ENCODE data around the gene GGACT. TPM values are rescaled to one million over a fixed set of nuclear protein-coding genes. Genes with fewer than 3 reads are reported as not detected.
"Not testable (repeated sequence)": the region's sequence is repeated elsewhere in the genome, so short reads cannot be mapped to it uniquely, and the experiment has no call there.

GGACT gene
- total RNA-seq, 2 donors from 2014 or later = 5.7 to 6.2 TPM

DNA sequence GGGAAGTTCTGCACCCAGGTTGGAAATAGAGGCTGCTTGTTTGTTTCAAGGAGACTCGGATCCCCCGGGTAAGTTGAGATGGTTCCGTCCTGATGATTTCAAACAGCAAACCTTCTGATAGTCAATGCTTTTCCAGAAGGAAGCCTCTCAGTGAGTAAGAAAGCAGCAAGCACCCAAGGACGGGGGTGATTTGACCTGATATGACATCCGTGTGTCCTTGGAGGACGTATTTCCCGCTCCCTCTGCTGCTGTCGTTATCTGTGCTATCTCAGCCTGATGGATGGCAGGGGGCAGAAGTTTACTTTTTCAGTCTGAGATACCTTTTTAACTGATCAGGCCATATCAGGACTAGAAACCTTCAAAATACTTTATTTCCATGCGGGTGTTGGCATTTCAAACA lies 5.7 kb upstream of the GGACT start:
- ATAC-seq (no peak), DNase-seq (no peak)
- no peaks in the 10 kb centered on the region for H3K36me3 Mint-ChIP-seq (ENCODE audit: low read depth)
- H3K27ac Mint-ChIP-seq = no peak overlapping the region
- no peak overlapping the region for H3K4me3 Mint-ChIP-seq
- H3K4me1 Mint-ChIP-seq = no peaks in the 10 kb centered on the region
- no peaks in the 10 kb centered on the region for H3K27me3 Mint-ChIP-seq
- no peaks in the 10 kb centered on the region for H3K9me3 ChIP-seq (ENCODE audit: control insufficient read depth, low read length, poor library complexity, severe bottlenecking)

DNA sequence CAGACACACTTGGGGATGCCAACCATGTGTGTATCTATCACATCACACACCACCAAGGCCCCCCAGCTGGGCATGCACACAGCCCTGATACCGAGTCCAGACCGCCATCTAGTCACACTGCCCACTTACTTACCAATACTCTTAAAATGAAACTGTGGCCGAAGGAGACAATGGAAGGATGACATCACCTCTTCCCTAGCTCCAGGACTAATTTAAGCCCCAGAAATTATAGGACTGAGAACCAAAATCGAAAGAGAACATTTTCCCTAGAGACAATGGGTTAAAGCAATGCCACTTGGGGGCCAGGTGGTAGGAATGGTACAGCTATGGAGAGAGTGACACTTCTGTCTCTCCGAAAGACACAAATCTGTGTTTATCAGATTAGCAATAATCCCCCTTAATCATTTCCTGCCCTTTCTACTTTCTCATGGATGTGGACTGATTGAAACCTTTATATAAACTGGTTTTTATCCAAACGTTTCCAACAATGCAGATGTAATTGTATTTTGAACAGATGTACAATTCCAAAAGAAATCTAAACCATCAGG lies 663 bp upstream of the GGACT start:
- H3K36me3 Mint-ChIP-seq (ENCODE audit: low read depth) = no peaks in the 10 kb centered on the region
- H3K27me3 Mint-ChIP-seq = no peaks in the 10 kb centered on the region
- H3K4me3 Mint-ChIP-seq = peak overlapping the region; percentile 89
- no peaks in the 10 kb centered on the region for H3K9me3 ChIP-seq (ENCODE audit: control insufficient read depth, low read length, poor library complexity, severe bottlenecking)
- peaks cover 26% of the 10 kb centered on the region for H3K4me1 Mint-ChIP-seq
- no peak for DNase-seq
- no peak for ATAC-seq
- peak overlapping the region; percentile 91 for H3K27ac Mint-ChIP-seq

DNA sequence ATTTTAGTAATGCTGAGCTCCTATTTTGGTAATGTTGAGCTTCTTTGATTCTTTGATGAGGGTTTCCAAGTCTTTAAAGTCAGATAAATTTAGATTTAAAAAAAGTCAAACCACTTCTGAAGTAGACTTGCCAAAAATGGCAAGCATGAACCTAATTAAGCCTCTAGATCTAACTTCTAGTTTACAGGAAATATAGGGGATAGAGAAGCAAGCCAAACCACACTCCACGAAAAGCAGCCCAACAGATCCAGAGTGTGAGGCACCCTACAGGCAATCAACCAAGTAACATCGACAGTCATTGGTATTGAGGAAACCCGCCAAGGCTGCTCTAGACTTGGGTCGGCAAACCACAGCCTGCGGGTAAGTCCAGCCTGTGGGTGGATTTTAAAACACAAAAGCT lies 3.7 kb downstream of the GGACT start:
- H3K27ac Mint-ChIP-seq = peak overlapping the region; percentile 91
- ATAC-seq (no peak), DNase-seq (no peak)
- no peaks in the 10 kb centered on the region for H3K27me3 Mint-ChIP-seq
- peaks cover 40% of the 10 kb centered on the region for H3K4me1 Mint-ChIP-seq
- H3K4me3 Mint-ChIP-seq = no peak overlapping the region
- H3K9me3 ChIP-seq (ENCODE audit: control insufficient read depth, low read length, poor library complexity, severe bottlenecking) = no peaks in the 10 kb centered on the region
- peaks cover 3% of the 10 kb centered on the region for H3K36me3 Mint-ChIP-seq (ENCODE audit: low read depth)

DNA sequence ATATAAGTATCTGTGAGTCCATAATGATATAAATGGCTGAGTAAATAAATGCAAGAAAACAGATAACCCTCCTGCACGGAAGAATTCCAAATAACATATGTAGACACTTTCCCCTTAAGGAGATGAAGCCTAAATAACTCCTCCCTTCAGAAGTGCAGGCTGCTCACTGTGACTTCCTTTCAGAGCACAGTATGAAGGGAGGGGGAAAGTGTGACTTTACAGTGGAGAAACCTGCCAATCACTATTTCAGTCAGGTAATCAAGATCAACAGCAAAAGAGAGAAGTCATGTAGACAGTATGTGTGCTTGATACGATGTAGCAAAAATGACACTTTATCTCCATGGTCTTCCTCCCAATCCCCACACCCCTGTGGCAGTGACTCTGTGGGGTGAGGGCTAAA lies 7.1 kb downstream of the GGACT start:
- H3K27ac Mint-ChIP-seq = no peak overlapping the region
- H3K9me3 ChIP-seq (ENCODE audit: control insufficient read depth, low read length, poor library complexity, severe bottlenecking) = no peaks in the 10 kb centered on the region
- no peak overlapping the region for H3K4me3 Mint-ChIP-seq
- H3K36me3 Mint-ChIP-seq (ENCODE audit: low read depth) = peaks cover 15% of the 10 kb centered on the region
- H3K27me3 Mint-ChIP-seq = no peaks in the 10 kb centered on the region
- H3K4me1 Mint-ChIP-seq = peaks cover 23% of the 10 kb centered on the region
- DNase-seq (no peak), ATAC-seq (no peak)

DNA sequence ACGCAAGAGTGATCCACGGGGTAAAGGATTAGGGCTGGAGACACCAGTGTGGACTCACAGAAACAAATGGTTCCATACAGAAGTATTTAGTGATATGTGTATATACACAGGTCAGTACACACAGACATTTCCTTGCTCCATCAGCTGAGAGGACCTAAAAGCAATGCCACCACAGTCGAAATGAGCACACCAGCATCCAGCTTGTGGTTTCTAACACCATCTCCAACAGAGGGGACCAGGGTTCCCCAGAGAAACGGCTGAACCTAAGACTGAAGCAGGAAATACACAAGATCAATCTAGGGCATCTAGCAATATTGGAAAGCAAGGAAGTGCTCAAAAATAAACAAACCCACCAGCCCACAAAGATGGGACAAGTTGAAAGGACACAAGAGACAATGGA lies 7.6 kb downstream of the GGACT start:
- Mint-ChIP-seq H3K27me3 (no peaks in the 10 kb centered on the region), H3K4me3 (no peak overlapping the region), H3K36me3 (ENCODE audit: low read depth) (peaks cover 15% of the 10 kb centered on the region), H3K27ac (no peak overlapping the region), H3K4me1 (peaks cover 24% of the 10 kb centered on the region)
- DNase-seq = no peak
- ATAC-seq = no peak
- no peaks in the 10 kb centered on the region for H3K9me3 ChIP-seq (ENCODE audit: control insufficient read depth, low read length, poor library complexity, severe bottlenecking)

DNA sequence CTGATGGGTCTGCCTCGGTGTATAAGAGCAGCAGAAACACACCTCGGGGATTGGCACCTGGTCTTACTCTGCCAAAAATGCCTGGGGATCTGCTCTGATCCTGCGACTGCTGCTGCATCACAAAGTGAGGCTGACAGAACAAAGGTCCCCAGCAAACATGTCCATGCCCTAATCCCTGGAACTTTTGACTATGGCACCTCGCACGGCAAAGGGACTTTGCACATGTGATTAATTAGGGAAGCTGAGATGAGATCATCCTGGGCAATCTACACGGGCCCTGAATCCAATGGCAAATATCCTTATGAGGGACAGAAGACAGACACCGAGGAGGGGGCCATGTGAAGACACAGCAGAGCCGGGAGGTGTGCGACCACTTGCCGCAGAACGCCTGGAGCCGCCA lies 8.5 kb downstream of the GGACT start:
- Mint-ChIP-seq H3K4me1 (peaks cover 21% of the 10 kb centered on the region), H3K36me3 (ENCODE audit: low read depth) (peaks cover 15% of the 10 kb centered on the region), H3K4me3 (no peak overlapping the region), H3K27ac (no peak overlapping the region), H3K27me3 (no peaks in the 10 kb centered on the region)
- DNase-seq (no peak), ATAC-seq (no peak)
- no peaks in the 10 kb centered on the region for H3K9me3 ChIP-seq (ENCODE audit: control insufficient read depth, low read length, poor library complexity, severe bottlenecking)

DNA sequence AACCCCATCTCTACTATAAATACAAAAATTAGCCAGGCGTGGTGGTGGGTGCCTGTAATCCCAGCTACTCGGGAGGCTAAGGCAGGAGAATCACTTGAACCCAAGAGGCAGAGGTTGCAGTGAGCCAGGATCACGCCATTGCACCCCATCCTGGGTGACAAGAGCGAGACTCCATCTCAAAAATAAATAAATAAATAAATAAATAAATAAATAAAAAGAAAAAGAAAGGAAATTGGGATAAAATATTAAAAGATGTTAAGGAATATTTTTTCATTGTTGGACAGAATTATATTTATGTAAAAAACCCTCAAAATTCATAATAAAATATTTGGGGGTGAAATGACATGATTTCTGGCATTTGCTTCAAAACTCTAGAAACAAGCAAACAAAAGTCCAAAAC lies 11.3 kb downstream of the GGACT start:
- H3K27ac Mint-ChIP-seq, ATAC-seq: not testable (repeated sequence)
- peaks cover 22% of the 10 kb centered on the region for H3K4me1 Mint-ChIP-seq

DNA sequence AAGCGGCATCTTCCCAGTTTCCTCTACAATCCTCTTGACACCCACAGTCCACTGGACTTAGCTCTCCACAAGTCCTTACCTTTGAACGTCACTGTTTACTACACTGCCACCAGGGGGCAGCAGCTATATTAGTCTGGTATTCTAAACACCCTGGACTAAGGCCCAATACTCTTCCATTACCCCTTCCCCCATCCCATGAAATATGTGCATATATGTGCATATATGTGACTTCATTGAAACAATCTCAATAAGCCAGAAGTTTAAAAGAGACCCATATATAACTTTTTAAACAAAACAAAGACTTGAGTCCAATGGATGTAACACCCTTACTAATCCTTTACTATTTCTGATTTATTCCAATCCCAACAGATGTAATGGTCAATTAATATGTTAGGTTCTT lies 15.5 kb downstream of the GGACT start:
- Mint-ChIP-seq H3K36me3 (ENCODE audit: low read depth) (peaks cover 8% of the 10 kb centered on the region), H3K27me3 (no peaks in the 10 kb centered on the region), H3K4me1 (peaks cover 19% of the 10 kb centered on the region), H3K4me3 (no peak overlapping the region), H3K27ac (no peak overlapping the region)
- ATAC-seq (peak; percentile 90), DNase-seq (peak; percentile 47 to 64 (median 59))
- H3K9me3 ChIP-seq (ENCODE audit: control insufficient read depth, low read length, poor library complexity, severe bottlenecking) = no peaks in the 10 kb centered on the region

More for the DNA sequence above, 11.3 kb downstream of the GGACT start:
- not testable (repeated sequence) for H3K4me3 Mint-ChIP-seq; H3K27me3 Mint-ChIP-seq; H3K9me3 ChIP-seq (ENCODE audit: control insufficient read depth, low read length, poor library complexity, severe bottlenecking); DNase-seq
- peaks cover 15% of the 10 kb centered on the region for H3K36me3 Mint-ChIP-seq (ENCODE audit: low read depth)

DNA sequence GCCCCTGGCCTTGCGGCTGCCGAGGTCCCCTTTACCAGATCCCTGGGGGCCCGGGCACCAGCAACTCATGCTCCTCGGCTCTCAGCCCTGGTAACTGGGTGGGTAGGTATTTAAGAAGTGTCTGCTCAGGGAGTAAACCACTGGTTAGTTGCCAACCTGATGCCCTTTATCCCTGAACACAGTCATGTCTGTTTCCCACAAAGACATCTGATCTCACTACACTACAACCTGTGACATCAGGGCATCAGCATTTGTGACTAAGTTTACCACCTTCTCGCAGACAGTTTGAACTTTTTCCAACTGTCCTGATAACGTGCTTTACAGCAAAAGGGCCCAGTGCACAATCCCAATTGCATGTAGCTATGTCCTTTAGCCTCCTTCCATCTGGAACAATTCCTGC lies 22.0 kb downstream of the GGACT start:
- H3K36me3 Mint-ChIP-seq (ENCODE audit: low read depth) = peaks cover 8% of the 10 kb centered on the region
- H3K27me3 Mint-ChIP-seq = no peaks in the 10 kb centered on the region
- no peak for ATAC-seq
- peaks cover 9% of the 10 kb centered on the region for H3K4me1 Mint-ChIP-seq
- H3K9me3 ChIP-seq (ENCODE audit: control insufficient read depth, low read length, poor library complexity, severe bottlenecking) = no peaks in the 10 kb centered on the region
- H3K4me3 Mint-ChIP-seq = no peak overlapping the region
- no peak for DNase-seq
- no peak overlapping the region for H3K27ac Mint-ChIP-seq

DNA sequence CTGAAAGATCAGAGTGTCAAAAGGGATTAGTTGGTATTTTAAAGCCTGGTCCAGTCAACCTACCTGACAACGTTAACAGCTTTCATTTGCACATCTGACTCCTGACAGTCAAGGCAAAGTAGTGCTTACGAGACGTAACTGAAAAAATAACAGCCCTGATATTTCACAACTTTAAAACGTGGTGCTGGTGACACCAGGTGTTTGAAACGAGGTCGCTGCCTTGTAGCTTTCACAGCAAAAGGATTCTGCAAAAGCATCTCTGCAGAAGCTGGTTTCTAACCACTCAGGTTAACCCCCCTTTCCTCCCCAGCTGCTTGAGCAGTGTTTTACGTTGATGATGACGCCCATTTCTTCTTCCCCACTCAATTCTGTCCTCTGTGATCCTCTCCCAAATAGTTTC lies 23.3 kb downstream of the GGACT start:
- Mint-ChIP-seq H3K36me3 (ENCODE audit: low read depth) (peaks cover 8% of the 10 kb centered on the region), H3K4me3 (no peak overlapping the region), H3K4me1 (peaks cover 9% of the 10 kb centered on the region), H3K27me3 (no peaks in the 10 kb centered on the region), H3K27ac (no peak overlapping the region)
- no peaks in the 10 kb centered on the region for H3K9me3 ChIP-seq (ENCODE audit: control insufficient read depth, low read length, poor library complexity, severe bottlenecking)
- ATAC-seq = no peak
- DNase-seq = no peak

DNA sequence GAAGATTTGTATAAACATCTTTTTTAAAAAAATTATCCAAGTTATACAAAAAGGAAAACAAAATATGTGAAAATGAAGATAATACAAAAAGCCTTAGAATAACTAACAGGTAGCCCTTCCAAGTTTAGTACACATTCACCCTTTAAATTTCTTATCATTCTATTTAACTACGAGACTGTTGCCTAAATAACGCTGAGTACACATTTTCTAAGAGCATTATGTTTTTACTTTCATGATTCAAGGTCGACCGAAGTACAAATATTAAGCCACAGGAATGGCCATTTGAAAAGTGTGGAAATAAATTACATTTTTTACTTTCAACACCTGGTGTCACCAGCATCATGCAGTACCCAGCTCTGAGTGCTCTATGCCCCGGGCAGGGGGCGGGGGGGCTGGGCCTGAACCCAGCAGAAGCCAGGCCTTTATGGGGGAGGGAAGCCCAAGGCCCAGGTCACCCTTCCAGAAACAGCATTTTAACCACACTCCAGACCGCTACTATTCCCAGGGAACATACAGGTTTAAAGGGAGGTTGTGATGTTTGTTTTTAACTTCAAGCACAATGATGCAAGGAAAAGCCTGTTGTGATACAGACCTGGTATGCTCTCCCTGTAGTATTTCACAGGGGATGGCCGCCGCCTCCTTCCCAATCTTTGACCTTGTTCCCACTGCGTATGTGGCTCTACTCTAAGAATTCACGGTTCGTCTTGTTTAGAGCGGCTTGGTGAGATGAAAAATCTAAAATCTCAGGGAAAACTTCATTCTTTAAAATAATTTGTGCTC lies 24.0 kb downstream of the GGACT start:
- no peak overlapping the region for H3K4me3 Mint-ChIP-seq
- H3K27me3 Mint-ChIP-seq = no peaks in the 10 kb centered on the region
- DNase-seq (no peak), ATAC-seq (no peak)
- peaks cover 10% of the 10 kb centered on the region for H3K36me3 Mint-ChIP-seq (ENCODE audit: low read depth)
- H3K9me3 ChIP-seq (ENCODE audit: control insufficient read depth, low read length, poor library complexity, severe bottlenecking) = no peaks in the 10 kb centered on the region
- no peak overlapping the region for H3K27ac Mint-ChIP-seq
- H3K4me1 Mint-ChIP-seq = peaks cover 9% of the 10 kb centered on the region

DNA sequence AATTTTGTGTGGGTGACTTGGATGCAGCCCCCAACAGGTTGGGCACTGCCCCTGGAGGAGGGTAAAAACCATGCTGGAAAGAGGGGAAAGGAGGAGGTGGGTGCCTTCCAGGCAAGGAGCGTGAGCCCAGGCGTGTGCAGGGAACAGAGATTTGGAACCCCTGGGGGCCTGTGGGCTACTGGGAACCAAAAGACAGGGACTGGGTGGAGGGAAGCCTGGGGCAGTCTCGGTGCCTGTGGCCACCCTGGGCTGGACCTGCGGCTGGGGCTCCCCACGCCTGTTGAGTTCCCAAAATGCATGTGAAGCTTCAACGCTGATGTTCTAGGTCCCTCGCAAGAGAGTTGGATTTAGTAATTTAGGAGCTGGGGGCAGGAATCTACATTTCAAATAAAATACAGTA lies 24.8 kb downstream of the GGACT start:
- peaks cover 9% of the 10 kb centered on the region for H3K4me1 Mint-ChIP-seq
- ATAC-seq (no peak), DNase-seq (no peak)
- no peaks in the 10 kb centered on the region for H3K27me3 Mint-ChIP-seq
- no peak overlapping the region for H3K27ac Mint-ChIP-seq
- H3K36me3 Mint-ChIP-seq (ENCODE audit: low read depth) = peaks cover 10% of the 10 kb centered on the region
- no peak overlapping the region for H3K4me3 Mint-ChIP-seq
- H3K9me3 ChIP-seq (ENCODE audit: control insufficient read depth, low read length, poor library complexity, severe bottlenecking) = no peaks in the 10 kb centered on the region

DNA sequence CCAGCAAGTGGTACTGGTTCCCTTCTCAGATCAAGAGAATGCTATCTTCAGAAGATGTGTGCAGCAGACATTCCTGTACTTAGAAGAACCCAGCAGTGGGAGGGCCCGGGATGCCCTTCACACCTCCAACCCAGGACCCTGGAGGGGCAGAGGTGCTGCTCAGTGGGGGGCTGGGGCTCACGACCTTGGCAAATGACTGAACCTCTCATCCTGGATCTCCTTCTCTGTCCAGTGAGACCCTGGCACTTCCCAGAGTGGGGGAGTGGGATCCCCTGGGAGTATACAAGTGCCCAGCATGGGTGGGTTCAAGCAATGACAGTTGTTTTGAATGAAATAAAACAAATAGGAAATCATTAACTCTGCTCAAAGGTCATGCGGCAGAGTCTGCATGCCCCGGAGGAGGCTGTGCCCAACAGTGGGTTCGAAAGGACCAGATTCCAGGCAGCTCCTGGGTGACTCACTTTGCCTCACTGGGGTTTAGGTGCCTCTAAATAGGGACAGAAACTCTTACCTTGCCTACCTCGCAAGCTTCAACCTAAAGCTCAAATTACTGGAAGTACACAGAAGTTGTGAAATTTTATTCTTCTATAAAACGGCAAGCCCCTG lies 26.9 kb downstream of the GGACT start:
- peaks cover 4% of the 10 kb centered on the region for H3K36me3 Mint-ChIP-seq (ENCODE audit: low read depth)
- H3K4me1 Mint-ChIP-seq = peaks cover 7% of the 10 kb centered on the region
- DNase-seq (no peak), ATAC-seq (no peak)
- no peaks in the 10 kb centered on the region for H3K9me3 ChIP-seq (ENCODE audit: control insufficient read depth, low read length, poor library complexity, severe bottlenecking)
- no peaks in the 10 kb centered on the region for H3K27me3 Mint-ChIP-seq
- no peak overlapping the region for H3K4me3 Mint-ChIP-seq
- H3K27ac Mint-ChIP-seq = no peak overlapping the region

DNA sequence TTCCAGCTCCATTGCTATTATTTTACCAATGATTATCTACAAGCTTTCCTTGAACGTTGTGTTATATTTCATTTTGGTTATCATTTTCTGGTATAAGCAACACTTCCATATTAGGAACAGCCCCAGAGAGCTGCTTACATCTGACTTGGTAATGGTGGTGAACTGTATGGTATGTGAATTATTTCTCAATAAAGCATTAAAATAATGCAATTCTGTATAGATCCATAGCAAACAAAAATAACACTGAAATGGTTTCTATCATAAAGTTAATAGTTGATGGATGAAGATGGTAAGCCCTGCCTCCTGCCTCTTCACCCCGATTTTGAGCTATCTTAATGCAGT lies 27.5 kb downstream of the GGACT start:
- peaks cover 7% of the 10 kb centered on the region for H3K4me1 Mint-ChIP-seq
- no peak for ATAC-seq
- peaks cover 2% of the 10 kb centered on the region for H3K36me3 Mint-ChIP-seq (ENCODE audit: low read depth)
- H3K4me3 Mint-ChIP-seq = no peak overlapping the region
- H3K27ac Mint-ChIP-seq = no peak overlapping the region
- H3K27me3 Mint-ChIP-seq = no peaks in the 10 kb centered on the region
- DNase-seq = no peak
- H3K9me3 ChIP-seq (ENCODE audit: control insufficient read depth, low read length, poor library complexity, severe bottlenecking) = no peaks in the 10 kb centered on the region

Measured in T-helper 17 cell (primary cell).